ENCODE data around the gene LCMT1.
"Not testable (repeated sequence)": the region's sequence is repeated elsewhere in the genome, so short reads cannot be mapped to it uniquely, and the experiment has no call there.

Gene LCMT1

DNA sequence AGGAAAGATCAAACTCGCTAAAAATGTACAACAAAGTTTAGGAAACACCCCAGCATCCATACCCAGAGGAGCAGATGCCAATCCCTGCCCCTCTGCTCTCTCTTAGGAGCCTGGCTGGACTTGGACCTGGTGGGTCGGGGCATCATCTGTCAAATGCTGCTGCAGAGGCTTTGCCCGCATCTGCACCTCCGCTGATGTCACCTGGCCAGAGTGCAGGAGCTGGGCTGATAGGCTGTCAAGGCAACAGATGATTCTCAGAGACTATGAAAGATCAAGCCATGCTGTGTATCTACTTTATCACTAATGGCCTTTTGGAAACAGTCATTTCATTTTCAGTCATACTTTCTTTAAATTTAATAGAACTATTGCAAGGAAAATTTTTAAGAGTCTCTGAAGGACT, 15.9 kb upstream of the LCMT1 start:
- DNase-seq, result no peak

DNA sequence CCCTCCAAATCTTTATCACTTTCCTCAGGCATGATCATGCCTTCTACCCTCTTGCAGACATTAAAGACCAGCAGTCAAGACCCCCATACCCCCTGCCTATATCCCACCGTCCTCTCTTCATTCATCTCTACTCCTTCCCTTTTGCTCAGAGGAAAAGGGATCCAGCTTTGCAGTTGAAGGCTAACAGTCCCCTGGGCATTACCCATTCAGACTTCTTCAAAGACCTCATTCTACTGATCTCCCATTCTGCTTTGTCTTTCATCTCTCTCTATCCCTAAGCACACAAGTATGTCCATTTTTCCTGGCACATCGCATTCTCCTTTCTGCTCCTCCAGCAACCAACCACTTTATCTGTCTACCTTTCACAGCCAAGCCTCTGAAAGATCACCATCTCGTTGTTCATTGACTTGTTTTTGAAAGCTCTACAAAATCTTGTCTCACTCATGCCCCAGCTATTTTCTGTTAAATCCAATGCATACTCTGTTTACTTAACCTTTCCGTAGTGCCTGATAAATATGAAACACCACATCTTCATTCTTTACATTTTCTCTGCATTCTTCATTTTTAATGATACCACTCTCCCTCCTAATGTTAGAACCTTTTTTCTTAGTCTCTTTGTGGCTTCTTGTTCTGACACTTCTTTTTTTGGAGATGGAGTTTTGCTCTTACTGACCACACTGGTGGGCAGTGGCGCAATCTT, 14.1 kb upstream of the LCMT1 start:
- DNase-seq, result no peak

DNA sequence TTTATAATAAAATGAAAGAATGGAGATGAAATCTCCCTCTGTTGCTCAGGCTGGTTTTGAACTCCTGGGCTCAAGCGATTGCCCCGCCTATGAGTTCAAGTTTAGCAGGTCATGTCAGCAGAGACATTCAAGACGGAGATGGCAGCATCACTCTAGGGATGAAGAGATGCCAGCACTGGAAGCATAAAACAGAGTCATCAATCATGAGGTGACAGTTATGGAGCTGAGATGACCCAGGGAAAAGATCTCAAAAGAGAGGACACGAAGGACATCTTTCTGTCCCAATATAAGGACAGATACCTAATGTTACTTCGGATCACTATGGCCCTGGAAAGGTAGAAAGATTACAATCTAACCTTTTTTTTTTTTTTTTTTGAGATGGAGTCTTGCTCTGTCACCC, 11.0 kb upstream of the LCMT1 start:
- no peak for DNase-seq

DNA sequence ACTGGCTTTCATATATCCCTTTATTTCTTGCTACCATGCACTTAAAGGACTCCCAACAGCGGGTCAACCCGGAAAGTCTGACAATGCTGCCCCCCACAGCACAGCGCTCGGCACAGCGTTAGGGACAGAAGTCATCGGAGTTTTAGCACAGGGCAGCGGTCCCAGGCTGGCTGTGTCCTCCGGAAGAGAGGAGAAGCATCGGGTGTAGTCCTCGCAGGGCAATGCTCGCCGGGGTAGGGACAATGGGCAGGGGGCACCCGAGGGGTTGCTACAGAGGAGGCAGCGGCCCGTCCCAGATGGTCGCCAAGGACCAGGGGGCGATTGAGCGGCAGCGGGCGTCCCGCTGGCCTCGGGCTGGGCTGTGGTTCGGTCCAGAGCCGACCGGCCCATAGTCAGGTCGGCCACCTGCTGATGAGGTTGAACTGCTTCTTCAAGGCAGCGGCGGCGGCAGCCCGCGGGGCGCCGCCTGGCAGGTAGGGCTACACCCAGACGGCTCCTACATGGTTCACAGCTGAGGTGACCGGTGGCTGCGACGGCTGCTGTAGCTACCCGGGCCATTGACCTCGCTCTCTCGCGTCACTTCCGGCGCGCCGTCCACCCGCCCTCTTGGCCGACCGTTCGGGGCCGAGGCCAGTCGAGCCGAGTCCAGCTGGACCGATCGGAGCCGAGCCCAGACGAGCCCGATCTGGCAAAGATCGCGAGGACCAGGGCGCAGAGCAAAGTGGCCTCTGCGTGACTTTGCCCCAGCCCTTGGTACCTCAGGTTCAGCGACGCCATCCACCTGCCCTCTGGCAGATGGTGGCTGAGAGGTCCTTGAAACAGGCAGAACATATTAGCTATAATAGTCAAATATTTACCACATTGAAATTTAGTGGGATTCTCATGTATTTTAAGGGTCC, 4.7 kb upstream of the LCMT1 start:
- peak; percentile 46 for DNase-seq

DNA sequence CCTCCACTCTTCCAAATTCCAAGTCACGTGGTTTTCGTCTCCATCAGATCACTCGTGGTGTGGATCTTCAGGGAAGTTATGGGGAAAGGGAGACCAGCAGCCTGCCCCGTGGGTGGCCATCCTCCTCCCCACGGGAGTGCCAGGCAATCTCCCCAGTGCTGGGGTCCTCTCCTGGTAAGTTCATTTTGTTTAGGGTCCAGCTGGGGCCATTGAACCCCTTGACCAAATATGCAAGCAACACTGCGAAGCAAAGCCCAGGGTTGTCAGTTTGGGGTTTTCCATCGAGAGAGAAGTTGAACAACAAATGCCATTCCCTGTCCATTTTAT, 4.1 kb upstream of the LCMT1 start:
- no peak for DNase-seq

DNA sequence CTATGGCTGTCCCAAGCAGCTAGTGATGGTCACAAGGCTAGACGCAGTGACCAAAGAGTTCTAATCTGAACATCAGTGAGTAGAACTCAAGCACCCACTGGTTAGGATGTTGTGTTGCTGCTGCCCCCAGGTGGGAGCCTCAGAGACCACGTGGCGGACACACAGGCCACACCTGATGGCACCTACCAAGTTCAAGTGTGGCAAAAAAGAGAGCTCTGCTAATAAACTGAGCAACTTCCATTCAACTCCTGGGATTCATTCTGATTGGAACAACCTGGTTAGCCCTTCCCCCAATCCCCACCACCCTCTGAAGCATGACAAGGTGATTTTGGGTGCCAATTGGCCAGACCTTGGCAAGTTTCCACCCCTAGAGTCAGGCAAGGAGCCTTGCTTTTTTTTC, 3.5 kb upstream of the LCMT1 start:
- no peak for DNase-seq

DNA sequence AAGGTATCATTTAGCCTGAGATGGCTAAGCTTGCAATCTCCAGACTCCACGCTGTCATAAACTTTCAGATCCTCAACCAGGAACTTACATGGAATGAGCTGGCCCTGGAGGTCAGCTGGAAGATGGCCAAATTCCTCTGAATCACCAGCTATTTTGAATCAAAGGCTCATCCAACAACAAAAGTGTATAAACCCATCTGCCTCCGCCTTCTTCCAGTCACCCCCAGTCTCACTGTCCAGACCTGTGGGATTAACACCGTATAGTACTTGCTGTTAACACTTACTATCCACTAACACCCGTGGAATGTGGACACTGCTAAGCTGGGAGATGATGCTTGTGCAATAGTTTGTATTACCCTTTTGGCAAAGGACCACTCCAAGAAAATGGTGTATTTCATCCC, 1.9 kb upstream of the LCMT1 start:
- DNase-seq, result no peak

DNA sequence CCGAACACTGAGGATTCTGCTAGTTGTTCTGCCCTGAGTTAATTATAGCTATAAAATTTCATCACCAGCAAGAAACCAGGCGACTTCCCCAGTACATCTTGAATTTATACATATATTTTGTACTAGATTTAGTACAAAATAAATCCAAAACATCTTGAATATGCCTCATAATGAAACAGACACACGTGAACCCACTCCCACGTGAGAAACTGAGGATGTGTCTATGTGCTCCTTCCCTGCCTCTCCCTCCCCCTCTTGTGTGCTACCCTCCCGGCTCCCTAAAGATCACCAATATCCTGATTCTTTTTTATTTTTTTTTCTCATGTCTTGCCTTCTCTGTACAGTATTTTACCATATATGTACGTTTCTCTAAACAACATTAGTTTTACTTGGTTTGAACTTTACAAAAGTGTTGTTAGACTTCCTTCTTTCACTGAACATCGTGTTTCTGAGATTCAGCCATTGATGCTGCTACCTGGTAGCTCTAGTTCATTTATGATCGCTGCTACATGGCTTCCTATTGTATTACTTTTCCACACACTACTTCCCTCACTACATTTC, 1.1 kb upstream of the LCMT1 start:
- DNase-seq, result no peak

DNA sequence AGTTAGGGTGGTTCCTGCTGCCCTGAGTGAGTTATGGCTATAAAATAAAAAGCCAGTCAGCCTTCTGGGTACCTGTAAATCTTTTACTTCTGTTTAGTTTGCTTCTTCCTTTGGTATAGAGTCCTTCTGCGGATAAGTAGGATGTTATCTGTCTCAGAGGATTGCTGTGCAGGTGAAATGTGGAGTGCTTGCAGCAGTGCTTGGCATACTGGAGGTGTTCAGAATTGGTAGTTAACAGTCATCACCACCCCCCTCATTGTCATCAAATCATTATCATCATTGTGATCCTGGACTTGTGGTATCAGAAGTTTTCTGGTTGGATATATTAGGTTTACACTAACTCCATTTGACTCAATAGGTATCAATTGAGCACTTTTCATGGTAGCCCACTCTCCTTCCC, 2.6 kb downstream of the LCMT1 start:
- no peak for DNase-seq

DNA sequence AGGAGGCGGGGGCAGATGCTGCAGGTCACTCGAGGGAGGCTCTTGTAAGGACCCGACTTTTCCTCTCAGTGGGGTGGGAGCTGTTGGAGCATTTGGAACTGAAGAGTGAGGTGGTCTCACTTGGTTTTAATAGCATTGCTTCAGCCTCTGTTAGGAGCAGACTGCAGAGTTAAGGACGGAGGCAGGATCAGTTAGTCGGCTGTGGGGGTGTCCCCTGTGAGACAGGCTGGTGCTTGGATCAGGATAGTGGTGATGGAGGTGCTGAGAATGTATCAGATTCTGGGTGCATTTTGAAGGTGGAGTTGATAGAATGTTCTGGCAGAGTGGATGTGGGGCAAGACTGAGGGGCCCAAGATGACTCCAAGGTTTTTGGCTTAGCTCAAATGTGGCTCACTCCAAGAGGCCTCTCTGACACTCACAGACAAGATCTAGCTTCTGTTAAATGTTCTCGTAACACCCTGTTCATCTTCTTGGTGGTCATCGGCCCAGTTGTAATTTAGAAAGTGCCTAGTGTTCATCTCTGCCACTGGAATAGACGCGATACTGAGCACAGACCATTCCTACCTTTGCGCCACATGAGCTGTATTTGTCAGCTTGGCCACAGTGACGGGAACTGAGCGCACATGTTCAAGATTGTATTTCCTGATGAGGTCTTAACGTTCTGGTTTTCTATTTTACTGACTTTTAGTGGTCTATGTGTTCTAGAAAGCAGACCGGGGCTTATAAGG, 7.5 kb downstream of the LCMT1 start:
- no peak for DNase-seq

DNA sequence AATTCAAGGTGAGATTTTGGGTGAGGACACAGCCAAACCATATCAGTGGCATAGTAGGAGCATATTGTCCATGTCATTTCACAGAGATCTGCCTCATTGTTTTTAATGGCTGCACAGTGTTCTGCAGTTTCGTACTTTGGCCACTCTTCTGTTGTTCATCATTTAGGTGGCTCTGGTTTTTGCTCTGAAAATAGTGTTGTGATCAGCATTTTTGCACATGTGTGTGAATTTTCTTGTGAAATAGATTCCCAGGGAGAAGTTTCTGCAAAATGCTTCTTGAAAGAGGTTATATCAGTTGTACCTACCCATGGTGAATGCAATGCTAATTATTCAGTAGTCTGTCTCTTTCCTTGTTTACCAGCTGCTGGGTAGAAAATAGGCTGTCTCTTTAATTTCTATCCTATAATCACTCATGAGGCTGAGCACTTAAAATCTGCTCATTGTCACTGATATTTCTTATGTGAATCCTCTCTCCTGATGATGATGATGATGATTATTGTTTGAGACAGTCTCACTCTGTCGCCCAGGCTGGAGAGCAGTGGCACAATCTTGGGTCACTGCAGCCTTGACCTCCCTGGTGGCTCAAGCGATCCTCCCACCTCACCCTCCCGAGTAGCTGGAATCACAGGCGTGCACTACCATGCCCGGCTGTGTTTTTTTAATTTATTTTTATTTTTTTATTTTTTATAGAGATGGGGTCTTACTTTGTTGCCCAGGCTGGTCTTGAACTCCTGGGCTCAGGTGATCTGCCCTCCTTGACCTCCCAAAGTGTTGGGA, 10.5 kb downstream of the LCMT1 start:
- DNase-seq, result no peak

DNA sequence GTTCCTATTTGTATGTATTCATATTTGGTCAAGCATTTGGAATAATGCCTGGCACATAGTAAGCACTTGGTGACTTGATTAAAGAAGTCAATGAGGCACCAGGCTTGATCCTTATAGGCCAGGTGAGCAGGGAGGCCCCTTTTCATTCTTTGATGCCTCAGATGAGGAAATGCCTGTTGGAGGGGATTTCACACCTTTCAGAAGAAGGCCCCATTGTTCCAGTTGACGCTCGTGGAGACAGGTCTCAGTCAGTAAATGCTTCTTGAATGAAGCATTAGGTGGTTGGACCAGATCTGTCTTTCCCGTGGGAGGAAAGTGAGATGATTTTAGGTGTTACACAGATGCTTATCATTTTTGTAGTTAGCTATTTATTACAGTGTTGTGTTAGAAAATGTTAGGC, 13.0 kb downstream of the LCMT1 start:
- no peak for DNase-seq

DNA sequence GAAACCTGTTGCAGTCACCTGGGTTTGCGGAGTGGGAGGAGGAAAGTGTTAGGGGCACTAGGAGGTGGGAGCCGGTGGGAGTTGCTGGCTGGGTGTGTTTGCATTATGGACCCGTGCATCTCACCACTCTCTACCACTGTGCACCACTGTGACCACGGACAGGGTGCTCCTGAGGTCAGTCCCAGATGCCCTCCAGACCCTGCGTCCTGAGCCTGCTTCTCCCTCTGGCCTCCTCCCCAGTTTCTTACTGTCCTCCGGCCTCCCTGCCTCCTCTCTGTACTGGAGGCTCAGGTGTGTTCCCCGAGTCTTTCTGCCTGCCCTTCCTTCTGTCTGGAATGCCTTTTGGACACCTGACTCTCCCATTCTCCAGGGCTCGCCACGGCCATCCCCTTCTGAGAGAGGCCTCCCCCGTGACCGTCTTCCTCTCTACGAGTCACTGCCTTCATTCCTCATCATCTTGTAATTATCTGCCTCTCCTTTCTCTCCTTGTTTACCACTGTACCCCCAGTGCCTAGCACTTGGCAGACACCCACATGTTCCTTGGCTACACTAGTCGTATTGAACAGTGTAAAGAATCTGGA, 14.6 kb downstream of the LCMT1 start:
- not testable (repeated sequence) for DNase-seq

DNA sequence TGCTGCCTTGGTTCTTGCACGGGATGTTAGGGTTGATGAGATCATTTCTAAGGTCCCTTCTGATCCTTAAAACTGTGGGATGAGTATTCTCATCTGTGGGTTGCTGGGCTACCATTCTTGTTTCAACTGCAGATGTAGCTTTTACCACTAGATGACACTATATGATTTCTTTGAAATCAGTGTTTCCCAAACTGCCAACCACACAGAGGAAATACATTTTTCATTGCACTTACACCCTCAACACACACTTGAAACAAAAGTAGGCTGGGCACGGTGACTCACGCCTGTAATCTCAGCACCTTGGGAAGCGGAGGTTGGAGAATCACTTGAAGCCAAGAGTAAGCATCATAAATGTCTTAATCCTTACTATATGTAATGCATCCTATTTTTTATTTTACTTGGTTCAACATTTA, 15.3 kb downstream of the LCMT1 start:
- no peak for DNase-seq

DNA sequence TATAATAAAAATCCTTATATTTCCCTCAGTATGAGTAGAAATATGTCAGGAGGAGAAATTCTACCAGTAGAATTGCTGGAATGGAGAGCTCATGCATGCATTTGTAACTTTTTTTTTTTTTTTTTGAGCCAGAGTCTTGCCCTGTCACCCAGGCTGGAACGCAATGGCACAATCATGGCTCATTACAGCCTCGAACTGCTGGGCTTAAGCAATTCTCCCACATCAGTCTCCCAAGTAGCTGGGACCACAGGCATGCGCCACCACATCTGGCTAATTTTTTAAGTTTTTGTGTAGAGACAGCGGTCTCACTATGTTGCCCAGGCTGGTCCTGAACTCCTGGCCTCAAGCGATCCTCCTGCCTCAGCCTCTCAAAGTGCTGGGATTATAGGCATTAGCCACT, 21.2 kb downstream of the LCMT1 start:
- not testable (repeated sequence) for DNase-seq

DNA sequence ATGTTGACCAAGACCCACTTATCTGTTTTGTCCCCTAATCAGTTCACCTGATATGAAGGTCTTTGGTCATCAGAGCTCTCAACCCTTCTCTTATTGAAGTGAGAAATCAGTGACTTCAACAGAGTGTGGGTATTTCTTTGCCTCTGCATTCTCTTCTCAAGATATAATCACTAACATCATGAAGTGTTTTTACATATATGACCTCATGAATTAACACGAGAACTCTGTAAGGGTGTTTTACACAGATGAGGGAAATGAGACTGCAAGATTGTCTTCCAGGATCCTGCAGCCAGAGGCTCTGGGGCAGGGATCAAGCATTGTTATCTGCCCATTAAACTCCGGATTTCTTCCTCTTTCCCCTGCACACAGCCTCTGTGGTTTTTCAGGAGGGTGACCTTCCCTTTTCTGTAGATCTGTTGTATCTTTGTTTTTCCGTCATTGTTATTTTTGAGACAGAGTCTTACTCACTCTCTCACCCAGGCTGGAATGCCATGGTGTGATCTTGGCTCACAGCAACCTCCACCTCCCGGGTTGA, 22.7 kb downstream of the LCMT1 start:
- no peak for DNase-seq

DNA sequence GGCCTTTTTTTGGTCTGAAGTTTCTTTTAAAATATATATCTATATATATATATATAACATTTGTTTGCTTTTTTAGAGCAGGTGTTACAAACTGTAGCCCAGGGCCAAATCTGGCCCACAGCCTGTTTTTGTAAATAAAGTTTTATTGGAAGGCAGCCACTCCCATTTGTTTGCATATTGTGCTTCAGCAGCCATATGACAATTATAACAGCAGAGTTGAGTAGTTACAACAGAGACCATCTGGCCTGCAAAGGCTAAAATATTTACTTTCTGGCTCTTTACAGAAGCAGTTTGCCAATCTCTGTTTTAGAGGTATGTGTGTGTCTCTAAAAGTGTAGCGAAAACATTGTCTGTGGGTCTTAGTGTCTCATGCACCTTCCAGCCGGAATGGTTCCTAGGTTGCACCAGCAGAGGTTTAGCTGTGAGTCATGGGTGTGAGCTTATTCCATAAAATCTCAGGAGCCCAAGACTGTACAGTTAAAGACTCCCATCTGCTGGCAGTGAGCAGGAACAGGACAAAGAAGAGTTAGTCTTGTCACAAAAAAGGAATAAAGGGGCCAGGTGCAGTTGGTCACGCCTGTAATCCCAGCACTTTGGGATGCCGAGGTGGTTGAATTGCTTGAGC, 23.8 kb downstream of the LCMT1 start:
- no peak for DNase-seq

DNA sequence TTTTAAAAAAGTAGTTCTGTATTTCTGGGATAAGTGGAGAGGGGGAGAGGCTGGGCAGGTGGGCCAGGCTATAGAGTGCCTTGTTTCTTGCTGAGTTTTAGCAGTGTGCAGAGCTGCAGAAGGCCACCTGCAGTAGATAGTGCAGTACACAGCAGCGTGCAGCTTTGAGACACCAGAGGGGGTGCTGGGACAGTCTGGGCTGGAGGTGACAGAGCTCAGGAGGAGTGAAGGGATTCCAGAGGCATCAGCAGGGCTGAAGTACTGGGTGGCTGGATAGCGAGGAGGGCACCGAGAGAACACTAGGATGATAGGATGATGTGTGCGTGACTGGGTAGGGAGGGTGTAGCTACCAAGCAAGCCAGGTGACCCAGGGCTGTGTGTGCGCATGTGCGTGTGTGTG, 26.6 kb downstream of the LCMT1 start:
- DNase-seq, result no peak

DNA sequence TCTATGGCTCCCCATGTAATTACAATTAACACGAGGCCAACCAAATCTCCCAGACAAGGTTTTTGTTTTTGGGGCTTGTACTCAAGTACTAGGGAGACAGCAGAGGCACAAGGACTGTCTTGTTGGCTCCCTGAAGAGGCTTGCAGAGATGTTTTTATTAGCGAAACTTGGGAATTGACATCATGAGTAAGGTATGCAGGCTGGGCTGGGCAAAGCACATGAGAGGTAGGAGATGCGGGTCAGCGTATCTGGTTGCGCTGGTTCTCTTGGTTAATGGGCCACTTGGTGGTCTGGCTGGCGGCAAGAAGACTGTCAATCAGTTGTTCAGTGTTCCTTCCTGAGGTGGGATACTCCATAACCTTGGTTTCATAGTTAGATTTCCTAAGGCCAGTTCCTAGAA, 28.9 kb downstream of the LCMT1 start:
- DNase-seq, result no peak

DNA sequence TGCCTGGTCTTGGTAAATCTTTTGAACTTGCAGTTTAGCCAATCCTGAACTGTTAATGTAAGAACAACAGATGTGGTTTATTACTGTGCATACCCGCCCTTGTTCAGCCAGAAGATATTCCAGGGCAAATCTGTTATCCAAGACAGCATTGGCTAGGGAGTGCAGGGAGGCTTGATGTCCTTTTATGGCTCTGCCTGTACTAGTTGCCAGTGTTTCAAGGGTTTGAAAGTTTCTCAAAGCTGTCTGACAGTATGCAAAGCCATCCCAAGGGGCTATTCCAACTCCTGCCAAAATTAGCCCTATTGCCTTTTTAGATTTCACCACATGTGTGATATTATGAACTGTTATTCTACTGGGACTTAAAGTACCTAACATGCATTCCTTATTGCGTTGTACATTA, 30.1 kb downstream of the LCMT1 start:
- DNase-seq, result no peak

DNA sequence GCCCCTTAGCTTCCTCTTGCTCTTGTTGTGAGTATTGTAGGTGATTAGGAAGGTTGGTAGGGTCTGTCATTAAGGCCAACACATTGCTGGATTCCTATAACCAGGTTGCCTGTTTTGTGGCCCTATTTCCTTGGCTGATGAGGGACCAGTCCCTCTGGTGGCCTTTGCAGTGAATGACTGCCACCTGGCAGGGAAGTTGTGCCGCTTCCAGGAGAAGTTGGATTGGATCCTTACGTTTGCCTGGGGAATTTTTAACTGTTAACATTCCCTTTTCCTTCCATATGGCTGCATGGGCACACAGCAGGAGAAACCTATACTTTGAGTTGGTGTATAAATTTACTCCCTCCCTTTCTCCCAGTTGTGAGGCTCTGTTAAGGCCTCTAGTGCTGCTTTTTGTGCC, 32.4 kb downstream of the LCMT1 start:
- DNase-seq, result no peak
